NCI-H1436 treated with DMSO at 0.1 percent for 48 hours (cell line): ENCODE measurements around the gene KATNB1.
"Not testable (repeated sequence)": the region's sequence is repeated elsewhere in the genome, so short reads cannot be mapped to it uniquely, and the experiment has no call there.

Source experiments
- DNase-seq: peaks from one replicate; lab custom pipeline; 2025; lab: John Stamatoyannopoulos, UW

Gene KATNB1

GRCh38 chr16:57725976-57726375 lies 9.6 kb upstream of the KATNB1 start:
- DNase-seq = no peak

- DNase-seq = no peak
Observed at GRCh38 chr16:57726433-57726947, 9.1 kb upstream of the KATNB1 start.

GRCh38 chr16:57727610-57728009 lies 8.0 kb upstream of the KATNB1 start:
- DNase-seq = no peak

GRCh38 chr16:57728336-57729181 lies 7.0 kb upstream of the KATNB1 start:
- DNase-seq = no peak

DNA sequence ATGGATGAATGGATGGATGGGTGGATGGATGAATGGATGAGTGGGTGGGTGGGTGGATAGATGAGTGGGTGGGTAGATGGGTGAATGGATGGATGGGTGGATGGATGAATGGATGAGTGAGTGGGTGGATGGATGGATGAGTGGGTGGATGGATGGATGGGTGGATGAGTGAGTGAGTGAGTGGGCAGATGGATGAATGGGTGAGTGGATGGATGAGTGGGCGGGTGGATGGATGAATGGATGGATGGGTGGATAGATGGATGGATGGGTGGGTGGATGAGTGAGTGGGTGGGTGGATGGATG lies 6.4 kb upstream of the KATNB1 start:
- no peak for DNase-seq

GRCh38 chr16:57729852-57730251 lies 5.7 kb upstream of the KATNB1 start:
- not testable (repeated sequence) for DNase-seq

DNA sequence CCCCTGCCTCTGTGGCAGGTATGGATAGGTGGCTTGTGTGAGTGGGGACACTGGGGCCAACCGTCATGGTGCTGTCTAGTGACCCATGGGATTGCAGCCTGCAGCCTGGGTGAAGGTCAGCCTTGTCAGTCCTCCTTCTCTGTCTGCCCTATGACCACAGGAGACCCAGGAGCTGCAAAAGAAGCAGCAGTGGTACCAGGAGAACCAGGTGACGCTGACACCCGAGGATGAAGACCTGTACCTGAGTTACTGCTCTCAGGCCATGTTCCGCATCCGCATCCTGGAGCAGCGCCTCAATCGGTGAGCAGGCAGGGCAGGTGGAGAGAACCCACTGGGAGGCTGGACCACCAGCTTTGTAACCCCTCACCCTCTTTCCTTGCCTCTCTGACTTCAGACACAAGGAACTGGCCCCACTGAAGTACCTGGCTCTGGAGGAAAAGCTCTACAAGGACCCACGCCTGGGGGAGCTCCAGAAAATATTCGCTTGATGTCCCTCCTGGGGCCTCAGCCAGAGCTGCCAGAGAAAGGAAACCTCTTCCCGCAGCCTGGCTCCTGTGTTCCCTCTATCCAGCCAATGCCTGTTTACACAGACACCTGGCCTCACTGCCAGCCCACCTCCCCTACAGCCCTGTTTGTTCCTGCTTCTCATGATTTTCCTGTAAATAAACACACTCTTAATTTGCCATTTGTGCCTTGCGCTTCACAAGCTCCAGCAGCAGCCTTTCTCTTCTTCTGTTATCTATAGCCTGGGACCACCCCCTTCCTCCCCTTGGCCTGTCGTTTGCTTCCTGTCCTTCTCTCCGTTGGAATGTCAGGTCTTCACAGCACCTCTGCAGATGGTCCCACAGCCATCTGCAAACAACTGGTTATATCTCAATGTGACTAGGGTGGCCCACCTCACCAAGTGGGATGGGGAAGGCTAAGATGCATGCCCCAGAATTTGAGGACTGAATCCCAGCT lies 4.5 kb upstream of the KATNB1 start:
- no peak for DNase-seq

- DNase-seq = no peak
Observed at GRCh38 chr16:57732037-57732436, 3.5 kb upstream of the KATNB1 start.

DNA sequence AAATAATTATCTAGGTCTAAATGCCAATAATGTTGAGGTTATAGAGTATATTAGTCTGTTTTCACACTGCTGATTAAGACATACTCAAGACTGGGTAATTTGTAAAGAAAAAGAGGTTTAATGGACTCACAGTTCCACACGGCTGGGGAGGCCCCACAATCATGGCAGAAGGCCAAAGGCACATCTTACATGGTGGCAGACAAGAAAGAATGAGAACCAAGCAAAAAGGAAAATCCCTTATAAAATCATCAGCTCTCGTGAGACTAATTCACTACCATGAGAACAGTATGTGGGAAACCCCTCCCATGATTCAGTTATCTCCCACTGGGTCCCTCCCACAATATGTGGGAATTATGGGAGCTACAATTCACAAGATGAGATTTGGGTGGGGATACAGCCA lies 2.9 kb upstream of the KATNB1 start:
- no peak for DNase-seq

- DNase-seq = no peak
Observed at GRCh38 chr16:57734308-57734924, 1.2 kb upstream of the KATNB1 start.

DNA sequence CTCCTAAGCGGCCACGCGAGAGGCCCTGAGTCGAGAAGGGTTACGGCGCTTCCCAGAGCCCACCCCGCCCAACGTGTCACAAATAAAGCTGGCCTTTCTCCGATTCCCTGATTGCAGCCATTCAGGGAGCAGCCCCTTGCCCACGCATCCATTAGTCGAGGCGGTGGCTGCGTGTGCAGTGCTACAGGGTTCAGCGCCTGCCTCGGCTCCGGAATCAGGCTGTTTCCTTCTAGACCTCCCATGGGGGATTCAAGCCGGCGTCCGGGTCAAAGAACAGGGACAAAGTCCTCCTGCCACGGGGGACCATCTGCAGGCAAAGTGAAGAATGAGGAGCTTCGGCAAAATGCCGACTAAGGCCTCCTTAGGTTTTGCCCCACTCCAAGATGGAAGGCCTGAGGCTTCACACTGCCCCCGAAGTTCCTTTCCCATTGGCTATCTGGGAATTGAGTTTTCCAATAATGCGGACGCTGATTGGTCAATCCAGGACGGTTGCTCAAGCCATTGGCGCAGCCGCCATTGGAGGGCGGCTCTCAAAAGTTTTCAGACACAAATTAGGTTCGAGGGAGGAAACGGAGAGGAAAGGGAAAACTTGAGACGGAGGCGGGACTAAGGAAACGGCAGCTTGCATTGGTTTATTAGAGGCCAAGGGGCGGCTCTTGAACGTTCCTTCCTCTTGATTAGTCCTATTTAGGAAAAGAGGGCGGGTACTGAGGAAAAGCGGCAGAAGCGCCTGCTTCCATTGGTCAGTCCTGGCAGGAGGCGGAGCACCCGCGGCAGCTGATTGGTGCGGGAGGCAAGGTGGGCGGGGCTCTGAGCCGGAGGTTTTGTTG lies 430 bp upstream of the KATNB1 start:
- DNase-seq = peak; percentile 100

DNA sequence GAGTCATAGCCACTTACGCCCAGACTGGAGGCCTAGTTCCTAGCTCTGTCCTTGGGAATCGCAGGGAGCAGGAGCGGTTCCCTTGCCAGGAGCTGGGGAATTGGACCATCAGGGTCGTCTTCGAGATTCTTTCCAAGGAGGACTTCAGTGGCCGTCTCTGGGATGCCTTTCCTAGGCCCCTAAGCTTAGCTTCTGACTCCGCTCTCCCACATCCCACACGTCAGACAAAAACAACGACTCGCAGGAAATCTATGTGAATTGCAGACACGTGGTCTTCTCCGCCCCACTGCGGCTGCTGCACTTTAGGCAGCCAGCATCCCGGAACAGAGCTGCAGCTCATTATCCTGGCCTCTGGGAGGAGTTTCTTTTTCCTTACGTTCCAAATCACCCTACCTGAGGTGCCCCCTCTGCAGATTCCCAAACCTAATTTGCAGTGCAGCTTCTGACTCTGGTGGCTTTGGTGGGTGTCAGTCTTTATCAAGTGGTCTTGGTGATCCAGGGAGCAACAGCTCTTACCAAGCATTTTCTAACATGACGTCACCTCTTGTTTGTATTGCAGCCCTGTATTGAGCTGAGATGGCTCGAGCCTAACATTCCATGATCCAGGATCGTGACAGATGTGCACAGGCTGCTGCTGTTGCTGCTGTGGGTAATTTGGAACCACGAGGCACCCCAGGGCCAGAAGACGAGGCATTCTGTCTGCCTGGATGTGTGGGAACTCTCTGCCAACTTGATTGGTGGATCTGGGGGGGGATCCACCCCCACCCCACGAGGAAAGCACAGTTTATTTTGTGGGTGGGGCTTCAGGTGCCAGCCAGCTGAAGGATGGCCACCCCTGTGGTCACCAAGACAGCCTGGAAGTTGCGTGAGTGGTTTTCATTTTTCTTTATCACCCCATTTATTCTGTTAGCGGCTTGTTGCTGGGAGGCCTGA lies 1.1 kb downstream of the KATNB1 start:
- DNase-seq = peak; percentile 2

- DNase-seq = no peak
Observed at GRCh38 chr16:57738844-57739243, 3.3 kb downstream of the KATNB1 start.

GRCh38 chr16:57739756-57740422 lies 4.3 kb downstream of the KATNB1 start:
- DNase-seq = no peak

GRCh38 chr16:57740423-57741071 lies 5.0 kb downstream of the KATNB1 start:
- no peak for DNase-seq

DNA sequence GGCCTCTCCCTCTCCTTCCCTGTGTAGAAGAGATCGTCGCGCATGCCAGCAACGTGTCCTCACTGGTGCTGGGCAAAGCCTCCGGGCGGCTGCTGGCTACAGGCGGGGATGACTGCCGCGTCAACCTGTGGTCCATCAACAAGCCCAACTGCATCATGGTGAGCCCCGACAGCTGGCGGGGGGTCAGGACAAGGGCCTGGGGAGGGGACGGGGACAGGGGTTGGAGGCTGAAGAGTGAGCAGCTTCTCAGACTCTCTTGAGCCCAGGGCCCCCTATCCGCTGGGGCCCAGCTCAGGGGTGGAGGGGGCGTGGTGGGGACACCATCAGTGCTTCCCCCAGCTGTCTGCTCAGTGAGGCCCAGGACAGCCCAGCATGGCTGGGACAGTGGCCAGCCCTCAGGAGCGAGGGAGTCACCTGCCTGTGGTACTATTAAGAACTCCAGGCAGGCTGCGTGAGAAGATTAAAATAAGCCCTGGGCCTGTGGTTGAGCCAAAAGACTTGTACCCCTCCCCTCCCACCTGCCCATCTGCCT lies 6.2 kb downstream of the KATNB1 start:
- DNase-seq = no peak

GRCh38 chr16:57742543-57742942 lies 7.0 kb downstream of the KATNB1 start:
- DNase-seq = no peak

DNA sequence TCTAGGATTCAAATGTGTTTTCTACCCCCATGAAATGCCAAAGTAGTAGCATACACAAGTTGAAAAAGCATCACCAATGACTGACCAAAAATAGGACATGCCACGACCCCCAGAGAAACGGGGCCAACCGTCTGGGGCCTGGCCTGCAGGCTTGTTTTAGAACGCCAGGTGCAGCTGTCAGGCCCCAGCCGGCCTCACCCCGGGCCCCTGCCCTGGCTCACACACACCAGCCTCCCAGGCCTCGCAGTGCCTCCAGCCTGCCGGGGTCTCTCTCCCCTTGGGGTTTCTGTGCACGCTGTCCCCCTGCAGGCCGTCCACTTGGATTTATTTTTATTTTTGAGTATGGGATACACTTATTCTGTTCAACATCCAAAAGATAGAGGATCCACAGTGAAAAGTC lies 7.9 kb downstream of the KATNB1 start:
- no peak for DNase-seq
